ENCODE data around the gene IFNL2. TPM values are rescaled to one million over a fixed set of nuclear protein-coding genes. Genes with fewer than 3 reads are reported as not detected.
"Not testable (repeated sequence)": the region's sequence is repeated elsewhere in the genome, so short reads cannot be mapped to it uniquely, and the experiment has no call there.

The IFNL2 gene
- total RNA-seq, 6 experiments from 2014 or later: not detected

- Mint-ChIP-seq H3K4me3 (no peak overlapping the region), H3K4me1 (ENCODE audit: low read depth) (no peaks in the 10 kb centered on the region), H3K27me3 (ENCODE audit: insufficient read depth) (peaks cover 21% of the 10 kb centered on the region), H3K36me3 (ENCODE audit: low read depth) (no peaks in the 10 kb centered on the region), H3K9me3 (no peaks in the 10 kb centered on the region), H3K27ac (no peak overlapping the region)
- no peak for DNase-seq
- TF ChIP-seq CTCF (IDR thresholded peaks at IDR 0.05): no peak
Measured at GRCh38 chr19:39261704-39262103, 6.5 kb upstream of the IFNL2 start.

GRCh38 chr19:39262496-39262895 is 5.7 kb upstream of the IFNL2 start:
- Mint-ChIP-seq H3K36me3 (ENCODE audit: low read depth) (no peaks in the 10 kb centered on the region), H3K27me3 (ENCODE audit: insufficient read depth) (peaks cover 22% of the 10 kb centered on the region), H3K27ac (no peak overlapping the region), H3K9me3 (no peaks in the 10 kb centered on the region), H3K4me1 (ENCODE audit: low read depth) (no peaks in the 10 kb centered on the region), H3K4me3 (no peak overlapping the region)
- TF ChIP-seq CTCF (IDR thresholded peaks at IDR 0.05): no peak
- DNase-seq: no peak

- no peaks in the 10 kb centered on the region for H3K4me1 Mint-ChIP-seq (ENCODE audit: low read depth)
- H3K36me3 Mint-ChIP-seq (ENCODE audit: low read depth): no peaks in the 10 kb centered on the region
- TF ChIP-seq CTCF (IDR thresholded peaks at IDR 0.05): no peak
- no peak for DNase-seq
- no peak overlapping the region for H3K27ac Mint-ChIP-seq
- no peaks in the 10 kb centered on the region for H3K9me3 Mint-ChIP-seq
- no peak overlapping the region for H3K4me3 Mint-ChIP-seq
- H3K27me3 Mint-ChIP-seq (ENCODE audit: insufficient read depth): peaks cover 25% of the 10 kb centered on the region
Measured at GRCh38 chr19:39263912-39264305, 4.3 kb upstream of the IFNL2 start.

GRCh38 chr19:39264306-39265290 is 3.6 kb upstream of the IFNL2 start:
- H3K9me3 Mint-ChIP-seq: no peaks in the 10 kb centered on the region
- H3K27me3 Mint-ChIP-seq (ENCODE audit: insufficient read depth): peaks cover 25% of the 10 kb centered on the region
- DNase-seq: no peak
- no peak overlapping the region for H3K4me3 Mint-ChIP-seq
- H3K36me3 Mint-ChIP-seq (ENCODE audit: low read depth): no peaks in the 10 kb centered on the region
- no peaks in the 10 kb centered on the region for H3K4me1 Mint-ChIP-seq (ENCODE audit: low read depth)
- TF ChIP-seq CTCF (IDR thresholded peaks at IDR 0.05): no peak
- H3K27ac Mint-ChIP-seq: no peak overlapping the region

- no peak for TF ChIP-seq CTCF (IDR thresholded peaks at IDR 0.05)
- Mint-ChIP-seq H3K4me1 (ENCODE audit: low read depth) (no peaks in the 10 kb centered on the region), H3K4me3 (no peak overlapping the region), H3K27ac (no peak overlapping the region), H3K27me3 (ENCODE audit: insufficient read depth) (peaks cover 29% of the 10 kb centered on the region), H3K36me3 (ENCODE audit: low read depth) (no peaks in the 10 kb centered on the region), H3K9me3 (no peaks in the 10 kb centered on the region)
- no peak for DNase-seq
Measured at GRCh38 chr19:39265321-39265916, 2.8 kb upstream of the IFNL2 start.

GRCh38 chr19:39268531-39269223 is 481 bp downstream of the IFNL2 start:
- not testable (repeated sequence) for H3K27ac Mint-ChIP-seq; H3K4me3 Mint-ChIP-seq; H3K4me1 Mint-ChIP-seq (ENCODE audit: low read depth); H3K9me3 Mint-ChIP-seq; DNase-seq; H3K36me3 Mint-ChIP-seq (ENCODE audit: low read depth)
- H3K27me3 Mint-ChIP-seq (ENCODE audit: insufficient read depth): peaks cover 33% of the 10 kb centered on the region

GRCh38 chr19:39269369-39269768 is 1.2 kb downstream of the IFNL2 start:
- not testable (repeated sequence) for H3K9me3 Mint-ChIP-seq; H3K4me3 Mint-ChIP-seq; H3K27ac Mint-ChIP-seq; H3K36me3 Mint-ChIP-seq (ENCODE audit: low read depth); DNase-seq; H3K4me1 Mint-ChIP-seq (ENCODE audit: low read depth)
- H3K27me3 Mint-ChIP-seq (ENCODE audit: insufficient read depth): peaks cover 31% of the 10 kb centered on the region

Measured in HFFc6 (cell line).